Astrocyte of the spinal cord (primary cell): ENCODE results near the gene KIF16B.

Experiments used
- DNase-seq: peaks from one replicate; pipeline ENCODE4 v3.0.0; 2011; ENCODE audit warnings: low read depth, low spot score
- H3K4me3 ChIP-seq: 2 replicates; pipeline ENCODE4 v1.5.1; 2011; ENCODE audit warnings: low read depth, mild to moderate bottlenecking, low read length, moderate library complexity
- in situ Hi-C: cut with HindIII; loops from 2 replicates; pipeline ENCODE4 v1.10.0; 2017; ENCODE audit warnings: low sequenced_read_pairs
- TF ChIP-seq, protein P1 (sequence below): IDR thresholded peaks from 2 replicates; pipeline ENCODE4 v1.5.1; 2012; ENCODE audit warnings: low read depth, mild to moderate bottlenecking, low read length, inconsistent platforms

KIF16B gene

DNA sequence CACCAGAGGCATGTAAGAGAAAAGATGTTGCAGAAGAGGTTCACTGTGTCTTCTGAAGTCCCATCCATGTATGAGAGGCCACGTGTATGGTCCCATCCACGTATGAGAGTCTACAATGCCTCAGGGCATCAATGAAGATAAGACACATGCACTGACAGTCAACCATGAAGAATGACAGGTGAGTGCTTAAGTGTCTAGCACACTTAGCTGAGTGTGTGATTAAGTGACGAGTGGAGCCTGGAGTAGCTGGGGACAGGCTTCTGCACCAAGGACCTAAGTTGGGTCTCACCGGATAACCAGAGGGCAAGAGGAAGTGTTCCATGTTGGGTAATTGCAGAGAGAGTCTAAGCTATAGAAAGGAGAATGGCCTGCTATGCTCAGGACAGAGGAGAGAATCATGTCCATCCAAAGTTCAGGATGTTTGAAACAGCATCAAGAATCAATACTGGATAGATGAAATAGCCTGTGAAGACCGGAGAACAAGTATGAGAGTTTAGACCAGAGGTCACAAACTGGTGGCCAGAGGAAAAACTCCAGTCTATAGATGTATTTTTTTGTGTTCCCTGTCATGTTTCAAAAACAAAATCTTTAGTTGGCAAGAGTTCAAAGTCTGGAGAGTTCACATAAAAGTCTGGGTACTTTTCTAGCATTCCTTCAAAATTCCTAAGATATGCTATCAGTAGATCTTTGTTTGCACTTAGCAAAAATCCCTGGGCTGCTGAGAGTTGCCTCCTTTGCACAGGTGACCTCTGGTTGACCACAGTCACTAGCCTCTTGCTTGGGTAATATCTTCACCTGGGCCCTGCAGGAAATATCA is 165.8 kb downstream of the KIF16B start:
- DNase-seq, result peak; percentile 8
- no peak overlapping the region for H3K4me3 ChIP-seq
- in situ Hi-C loops, result no loop called here
- TF ChIP-seq, protein P1, sequence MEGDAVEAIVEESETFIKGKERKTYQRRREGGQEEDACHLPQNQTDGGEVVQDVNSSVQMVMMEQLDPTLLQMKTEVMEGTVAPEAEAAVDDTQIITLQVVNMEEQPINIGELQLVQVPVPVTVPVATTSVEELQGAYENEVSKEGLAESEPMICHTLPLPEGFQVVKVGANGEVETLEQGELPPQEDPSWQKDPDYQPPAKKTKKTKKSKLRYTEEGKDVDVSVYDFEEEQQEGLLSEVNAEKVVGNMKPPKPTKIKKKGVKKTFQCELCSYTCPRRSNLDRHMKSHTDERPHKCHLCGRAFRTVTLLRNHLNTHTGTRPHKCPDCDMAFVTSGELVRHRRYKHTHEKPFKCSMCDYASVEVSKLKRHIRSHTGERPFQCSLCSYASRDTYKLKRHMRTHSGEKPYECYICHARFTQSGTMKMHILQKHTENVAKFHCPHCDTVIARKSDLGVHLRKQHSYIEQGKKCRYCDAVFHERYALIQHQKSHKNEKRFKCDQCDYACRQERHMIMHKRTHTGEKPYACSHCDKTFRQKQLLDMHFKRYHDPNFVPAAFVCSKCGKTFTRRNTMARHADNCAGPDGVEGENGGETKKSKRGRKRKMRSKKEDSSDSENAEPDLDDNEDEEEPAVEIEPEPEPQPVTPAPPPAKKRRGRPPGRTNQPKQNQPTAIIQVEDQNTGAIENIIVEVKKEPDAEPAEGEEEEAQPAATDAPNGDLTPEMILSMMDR, result no peak

DNA sequence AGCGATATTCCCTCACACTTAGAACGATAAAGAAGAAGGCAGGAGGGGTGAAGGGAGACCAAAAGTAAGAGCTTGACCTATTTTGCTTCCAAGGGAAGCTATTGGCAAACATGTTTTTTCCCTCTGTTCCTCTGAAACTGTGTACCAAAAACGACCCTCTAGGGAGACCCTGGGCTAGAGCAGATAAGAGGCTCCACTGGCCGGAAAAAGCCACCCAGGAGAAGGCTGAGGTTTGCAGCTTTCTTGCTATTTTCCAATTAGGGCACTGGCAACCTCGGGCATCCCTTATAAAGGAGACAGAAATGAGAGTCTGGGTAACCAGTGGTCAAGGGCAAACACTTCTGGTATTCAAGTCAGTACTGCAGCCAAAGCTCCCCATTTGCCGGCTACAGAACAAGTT is 168.0 kb downstream of the KIF16B start:
- TF ChIP-seq, protein P1, result no peak
- in situ Hi-C loops, result no loop called here
- no peak overlapping the region for H3K4me3 ChIP-seq
- DNase-seq, result no peak

DNA sequence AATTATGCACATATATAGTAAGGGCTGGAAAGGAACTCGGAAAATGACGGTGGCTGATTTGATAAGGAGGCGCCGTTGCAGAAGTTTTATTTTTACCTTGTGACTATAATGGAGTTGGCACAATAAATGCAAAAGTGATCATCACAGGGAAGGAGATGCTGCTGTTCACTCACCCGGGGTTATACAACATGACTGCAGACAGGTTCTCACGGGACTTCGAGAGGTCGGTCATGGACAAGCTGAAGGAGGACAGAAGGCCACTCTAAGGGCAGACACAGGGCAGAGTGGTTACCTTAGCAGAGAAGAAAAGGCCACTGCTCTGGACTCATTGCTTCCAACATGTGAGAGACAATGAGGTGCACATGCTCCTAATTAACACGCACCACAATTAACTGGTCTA is 168.6 kb downstream of the KIF16B start:
- TF ChIP-seq, protein P1, result no peak
- in situ Hi-C loops, result no loop called here
- H3K4me3 ChIP-seq, result no peak overlapping the region
- DNase-seq, result no peak

DNA sequence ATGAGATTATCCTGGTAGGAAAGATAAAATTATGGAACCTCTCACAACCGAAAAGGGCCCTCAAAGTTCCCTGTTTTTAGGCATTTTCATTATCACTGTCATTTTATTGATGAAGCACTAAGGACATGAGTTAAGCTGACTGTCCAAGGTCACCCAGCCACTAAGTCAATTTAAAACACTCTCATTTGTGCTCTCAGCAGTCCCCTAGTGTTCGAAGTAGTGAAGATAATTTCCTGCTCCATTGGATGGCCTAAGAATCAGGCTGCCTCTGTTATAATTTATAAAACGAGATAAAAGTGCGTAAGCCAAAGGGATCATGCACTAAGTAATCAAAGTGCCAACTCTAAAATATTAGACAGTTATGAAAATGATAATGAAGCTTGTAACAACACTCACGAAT is 169.1 kb downstream of the KIF16B start:
- TF ChIP-seq, protein P1, result no peak
- DNase-seq, result no peak

DNA sequence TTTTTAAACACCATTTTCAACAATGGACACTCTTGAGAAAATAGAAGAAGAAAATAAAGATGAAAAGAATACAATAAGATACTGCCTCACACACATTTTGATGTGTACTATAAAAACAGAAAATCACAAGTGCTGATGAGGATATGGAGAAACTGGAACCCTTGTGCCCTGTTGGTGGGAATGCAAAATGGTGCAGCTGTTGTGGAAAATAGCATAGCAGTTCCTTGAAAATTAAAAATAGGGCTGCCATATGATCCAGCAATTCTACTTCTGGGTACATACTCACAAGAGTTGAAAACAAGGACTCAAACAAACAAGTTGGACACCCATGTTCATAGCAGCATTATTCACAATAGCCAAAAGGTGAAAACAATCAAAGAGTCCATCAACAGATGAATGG is 173.0 kb downstream of the KIF16B start:
- DNase-seq, result no peak
- in situ Hi-C loops, result no loop called here
- TF ChIP-seq, protein P1, result no peak
- H3K4me3 ChIP-seq, result no peak overlapping the region

More for the DNA sequence above, 169.1 kb downstream of the KIF16B start:
- no peak overlapping the region for H3K4me3 ChIP-seq
- in situ Hi-C loops, result no loop called here

DNA sequence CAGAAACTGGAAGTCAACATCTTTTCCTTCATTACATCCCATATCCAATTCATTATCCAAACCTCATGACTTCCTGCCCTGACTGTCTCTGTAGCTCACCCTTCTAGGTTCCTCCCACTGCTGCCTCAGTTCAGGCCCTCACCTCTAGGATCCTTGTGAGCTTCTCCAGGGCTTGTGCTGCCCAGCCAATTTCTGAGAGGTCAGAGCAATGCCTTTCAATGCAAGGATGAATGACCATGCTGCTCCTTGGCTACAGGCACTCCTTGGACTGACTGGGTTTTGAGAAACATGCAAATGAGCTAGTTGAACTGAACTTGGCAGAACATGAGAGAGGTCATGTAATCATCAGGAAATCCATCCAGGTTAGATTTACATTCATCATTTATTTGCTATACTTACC is 173.4 kb downstream of the KIF16B start:
- TF ChIP-seq, protein P1, result no peak
- in situ Hi-C loops, result no loop called here
- no peak for DNase-seq
- H3K4me3 ChIP-seq, result no peak overlapping the region

DNA sequence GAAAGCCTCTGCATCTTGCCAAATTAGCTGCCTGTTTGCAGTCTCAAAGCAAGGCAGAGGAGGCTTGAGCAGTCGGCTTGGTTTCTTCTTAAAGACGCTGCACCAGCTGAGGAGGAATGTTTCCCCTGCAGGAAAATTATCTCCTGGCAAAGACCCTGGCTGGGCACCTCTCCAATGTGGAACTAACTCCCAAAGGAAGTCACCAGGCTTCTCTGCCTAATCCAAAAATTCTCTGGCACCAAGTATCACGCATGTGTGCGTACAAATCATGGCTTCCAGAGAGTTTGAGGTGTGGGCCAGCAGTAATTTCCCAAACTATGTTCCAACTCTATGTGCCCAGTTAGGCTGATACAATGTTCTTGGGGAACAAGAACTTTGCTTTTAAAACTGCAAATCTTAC is 176.2 kb downstream of the KIF16B start:
- in situ Hi-C loops, result no loop called here
- TF ChIP-seq, protein P1, result no peak
- no peak overlapping the region for H3K4me3 ChIP-seq
- DNase-seq, result peak; percentile 19
